Islet precursor cell (in vitro differentiated cells): ENCODE data around the gene PSMG3.

Experiments
- DNase-seq: peaks from one replicate; pipeline ENCODE4 v3.0.0-alpha.2; 2018

The PSMG3 gene, protein sequence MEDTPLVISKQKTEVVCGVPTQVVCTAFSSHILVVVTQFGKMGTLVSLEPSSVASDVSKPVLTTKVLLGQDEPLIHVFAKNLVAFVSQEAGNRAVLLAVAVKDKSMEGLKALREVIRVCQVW

DNA sequence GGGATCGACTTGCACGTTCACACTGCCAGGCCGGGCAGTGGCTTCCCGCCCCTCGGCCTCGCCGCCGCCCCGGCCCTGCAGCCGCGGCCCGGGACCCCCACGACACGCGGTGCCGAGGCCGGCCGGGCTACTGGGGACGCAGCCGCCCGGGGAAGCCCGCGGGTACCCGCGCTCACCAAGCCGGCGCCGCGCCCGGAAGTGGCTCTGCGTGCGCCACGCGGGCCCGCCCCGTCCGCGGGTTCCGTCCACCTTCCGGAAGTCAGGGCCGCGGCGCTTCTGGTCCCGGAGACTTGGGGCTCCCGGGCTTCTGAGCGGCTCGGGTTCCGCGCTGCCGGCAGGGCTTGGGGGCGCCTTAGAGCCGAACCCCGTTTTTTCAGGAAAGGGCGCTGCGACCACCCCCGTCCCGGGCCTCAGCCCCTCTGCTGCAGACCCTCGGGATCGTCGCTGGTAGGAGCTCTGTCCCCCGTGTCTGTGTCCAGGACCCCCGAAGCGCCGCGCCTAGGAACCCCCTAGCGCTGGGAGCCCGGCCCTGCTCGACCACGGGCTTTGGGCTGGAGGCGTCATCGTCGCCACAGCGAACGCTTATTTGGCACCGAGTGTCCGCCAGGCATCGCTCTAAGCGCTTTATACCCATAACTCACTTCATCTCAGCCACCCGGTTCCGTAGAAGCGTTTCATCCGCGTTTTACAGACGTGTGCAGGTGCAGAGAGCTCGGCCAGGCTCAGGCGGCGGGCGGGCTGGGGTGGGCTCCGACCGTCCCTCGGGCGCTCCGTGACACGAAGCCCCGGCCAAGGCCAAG is at the start of gene PSMG3:
Gene PSMG3, minus strand, starts transcription at position 200 of the 800 bp plus-strand sequence. CDS start 693 bp downstream, outside the sequence.
- peak; percentile 85 for DNase-seq

DNA sequence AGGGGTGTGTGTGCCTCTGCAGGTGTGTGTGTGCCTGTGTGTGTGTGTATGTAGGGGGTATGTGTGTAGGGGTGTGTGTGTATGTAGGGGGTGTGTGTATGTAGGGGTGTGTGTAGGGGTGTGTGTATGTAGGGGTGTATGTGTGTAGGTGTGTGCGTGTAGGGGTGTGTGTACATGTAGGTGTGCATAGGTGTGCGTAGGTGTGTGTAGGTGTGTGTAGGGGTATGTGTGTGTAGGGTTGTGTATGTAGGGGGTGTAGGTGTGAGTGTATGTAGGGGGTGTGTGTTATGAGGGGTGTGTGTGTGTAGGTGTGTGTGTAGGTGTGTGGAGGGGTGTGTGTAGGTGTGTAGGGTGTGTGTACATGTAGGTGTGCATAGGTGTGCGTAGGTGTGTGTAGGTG is 48.6 kb upstream of the PSMG3 start:
- DNase-seq: no peak

DNA sequence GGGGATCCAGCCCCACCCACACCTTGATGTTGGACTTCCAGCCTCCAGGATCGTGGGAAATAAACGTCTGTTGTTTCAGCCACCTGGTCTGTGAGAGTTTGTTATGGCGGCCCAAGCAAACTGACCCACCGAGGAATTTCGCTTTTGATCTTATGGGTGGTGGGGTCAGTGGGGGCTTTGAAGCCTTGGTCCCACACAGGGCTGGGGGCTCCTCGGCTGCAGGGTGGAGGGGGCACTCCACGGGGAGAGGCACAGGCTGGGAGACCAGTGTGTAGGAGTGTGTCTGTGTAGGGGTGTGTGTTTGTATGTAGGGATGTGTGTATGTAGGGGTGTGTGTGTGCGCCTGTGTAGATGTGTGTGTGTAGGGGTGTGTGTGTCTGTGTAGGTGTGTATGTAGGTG is 48.1 kb upstream of the PSMG3 start:
- no peak for DNase-seq

DNA sequence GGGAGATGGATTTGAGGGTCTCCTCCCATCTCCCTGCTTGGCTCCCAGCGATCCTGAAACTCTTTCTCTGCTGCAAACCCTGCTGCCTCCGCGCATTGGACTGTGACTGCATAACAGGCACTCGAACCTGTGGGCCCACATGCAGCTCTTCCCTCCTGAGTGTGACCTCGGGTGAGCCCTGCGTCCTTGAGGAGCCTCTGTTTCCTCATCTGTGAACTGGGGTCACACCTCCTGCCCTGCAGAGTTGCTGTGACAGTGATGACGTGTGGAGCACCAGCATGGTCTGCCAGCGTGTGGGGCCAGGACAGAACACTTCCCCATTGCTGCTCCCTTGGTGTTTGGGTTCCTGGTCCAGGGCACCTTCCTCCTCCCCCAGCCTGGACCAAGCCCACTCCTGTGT is 46.9 kb upstream of the PSMG3 start:
- peak; percentile 37 for DNase-seq

DNA sequence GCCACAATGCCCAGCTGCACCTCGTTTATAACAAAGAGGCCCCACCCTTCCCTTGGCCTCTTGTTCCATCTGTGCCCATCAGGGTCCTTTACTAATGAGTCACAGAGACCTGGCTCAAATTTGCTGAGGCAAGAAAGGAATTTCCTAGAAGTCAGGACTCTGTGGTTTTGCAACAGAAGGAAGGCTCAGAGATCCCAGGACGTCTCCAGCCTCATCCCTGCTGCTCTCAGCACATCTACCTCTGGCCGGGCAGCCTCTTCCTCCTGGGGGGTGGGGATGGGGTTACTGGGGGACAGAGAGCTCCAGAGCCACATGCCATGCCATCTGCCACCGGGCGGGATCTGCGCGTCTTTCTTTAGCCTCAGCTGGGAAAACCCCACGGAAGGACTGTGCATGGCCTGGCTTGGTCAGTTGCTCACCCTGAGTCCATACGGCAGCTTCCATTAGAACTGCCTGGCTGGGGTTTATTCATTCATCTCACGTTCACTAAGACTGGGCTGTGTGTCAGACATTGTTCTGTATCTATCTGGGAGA is 41.9 kb upstream of the PSMG3 start:
- DNase-seq: peak; percentile 76

DNA sequence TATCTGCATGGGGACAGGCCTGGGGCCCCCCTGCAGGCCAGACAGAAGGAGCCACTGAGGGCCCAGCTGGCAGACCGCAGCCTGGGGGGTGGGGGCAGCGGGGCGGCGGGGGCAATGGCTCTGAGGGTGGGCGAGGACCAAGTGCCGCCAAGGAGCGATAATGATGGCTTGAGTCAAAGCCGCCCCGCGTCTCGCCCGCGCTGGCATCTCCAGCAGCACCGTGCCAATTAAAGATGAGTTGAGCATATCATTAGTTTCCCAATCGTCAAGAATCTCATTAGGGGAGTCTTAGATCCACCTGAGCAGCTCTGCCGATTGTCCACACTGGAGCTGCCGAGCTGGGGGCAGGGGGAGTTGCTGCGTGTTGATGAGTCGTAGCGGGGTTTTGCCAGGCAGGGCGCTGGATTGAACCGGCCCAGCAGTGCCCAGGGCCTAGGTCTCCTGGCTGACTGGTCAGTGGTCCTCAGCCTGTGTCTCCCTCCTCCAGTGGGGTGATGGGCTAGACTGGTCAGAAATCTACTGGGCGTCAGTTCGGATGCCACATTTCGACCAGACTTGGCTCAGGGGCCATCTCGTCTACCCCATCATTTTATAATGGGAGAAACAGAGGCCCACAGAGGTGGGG is 41.0 kb upstream of the PSMG3 start:
- DNase-seq: peak; percentile 52

DNA sequence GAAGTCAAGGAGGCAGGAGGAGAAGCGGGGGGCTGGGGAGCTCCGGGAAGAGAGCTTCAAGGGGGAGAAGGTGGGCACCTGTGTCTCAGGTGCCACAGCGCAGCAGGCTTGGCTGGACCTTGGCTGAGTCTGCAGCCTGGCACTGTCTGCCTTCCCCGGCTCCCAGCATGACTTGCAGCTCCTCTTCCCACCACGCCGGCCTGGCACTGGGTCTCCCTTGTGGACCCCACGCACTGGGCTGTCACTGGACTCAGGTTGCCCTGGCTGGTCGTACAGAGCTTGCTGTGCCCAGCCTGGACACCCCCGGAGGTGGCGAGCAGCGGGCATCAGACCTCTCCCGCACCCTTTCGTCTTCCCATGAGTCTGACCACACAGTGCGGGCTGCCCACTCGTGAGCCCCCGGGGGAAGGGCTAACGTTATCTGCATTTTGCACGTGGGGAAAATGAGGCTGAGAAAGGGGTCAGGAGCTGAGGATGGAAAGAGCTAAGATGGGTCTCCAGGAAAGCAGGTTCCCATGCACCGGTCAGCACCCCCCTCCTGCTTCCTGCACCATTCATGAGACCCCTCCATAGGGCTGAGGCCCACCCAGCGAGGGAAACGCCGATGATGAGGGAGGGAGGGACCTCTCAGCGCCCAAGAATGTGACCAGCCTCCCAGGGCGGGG is 40.3 kb upstream of the PSMG3 start:
- DNase-seq: peak; percentile 35

DNA sequence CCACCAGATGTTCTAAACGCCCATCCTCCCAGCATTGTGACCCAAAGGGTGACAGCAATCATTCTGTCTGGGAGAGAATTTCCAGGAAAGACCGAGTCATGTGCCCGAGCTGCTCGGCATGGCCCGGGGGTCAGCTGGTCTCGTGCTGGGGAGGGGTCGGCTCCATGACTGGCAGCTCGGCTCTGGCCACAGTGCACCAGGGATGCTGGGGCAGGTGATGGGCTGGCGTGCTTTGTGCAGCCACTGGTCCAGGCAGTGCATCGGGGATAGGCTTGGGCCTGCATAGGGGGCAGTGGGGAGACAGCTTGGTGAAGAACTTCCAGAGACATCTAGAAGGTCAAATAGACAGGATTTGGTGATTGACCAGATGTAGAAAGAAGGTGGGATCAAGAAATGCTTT is 39.2 kb upstream of the PSMG3 start:
- DNase-seq: peak; percentile 49

DNA sequence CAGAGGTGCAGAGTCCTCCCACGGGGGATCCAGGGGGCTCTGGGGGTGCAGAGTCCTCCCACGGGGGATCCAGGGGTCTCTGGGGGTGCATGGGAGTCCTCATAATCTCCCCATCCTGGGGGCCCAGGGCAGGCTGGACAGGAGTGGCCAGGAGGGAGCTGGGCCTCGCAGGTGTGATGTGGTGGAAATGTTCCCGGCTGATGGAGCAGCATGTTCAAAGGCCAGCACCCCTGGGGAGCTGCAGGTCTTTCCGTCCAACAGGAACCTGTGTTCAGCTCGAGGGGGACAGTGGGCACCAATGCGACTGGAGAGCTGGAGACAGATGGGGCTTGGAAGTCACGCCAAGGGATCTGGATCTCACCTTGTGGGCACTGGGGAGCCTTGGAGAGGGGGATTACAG is 38.5 kb upstream of the PSMG3 start:
- peak; percentile 37 for DNase-seq

DNA sequence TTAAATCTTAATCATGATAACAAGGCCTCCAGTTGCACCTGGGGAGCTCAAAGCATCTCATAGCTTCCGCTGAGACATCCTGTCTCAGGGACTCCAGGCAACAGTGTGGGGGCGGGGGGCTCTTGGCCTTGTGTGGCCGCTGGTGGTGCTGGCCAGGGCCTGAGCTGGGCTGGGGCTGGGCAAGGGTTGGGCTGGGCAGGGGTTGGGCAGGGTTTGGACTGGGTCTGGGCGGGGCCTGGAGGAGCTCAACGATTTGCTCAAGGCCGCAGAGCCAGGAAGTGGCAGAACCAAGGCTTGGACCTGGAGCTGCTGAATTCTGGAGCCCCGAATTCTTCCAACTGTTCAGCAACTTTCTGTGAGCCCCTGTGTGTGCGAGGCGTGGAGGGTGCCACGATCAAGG is 37.9 kb upstream of the PSMG3 start:
- peak; percentile 55 for DNase-seq

DNA sequence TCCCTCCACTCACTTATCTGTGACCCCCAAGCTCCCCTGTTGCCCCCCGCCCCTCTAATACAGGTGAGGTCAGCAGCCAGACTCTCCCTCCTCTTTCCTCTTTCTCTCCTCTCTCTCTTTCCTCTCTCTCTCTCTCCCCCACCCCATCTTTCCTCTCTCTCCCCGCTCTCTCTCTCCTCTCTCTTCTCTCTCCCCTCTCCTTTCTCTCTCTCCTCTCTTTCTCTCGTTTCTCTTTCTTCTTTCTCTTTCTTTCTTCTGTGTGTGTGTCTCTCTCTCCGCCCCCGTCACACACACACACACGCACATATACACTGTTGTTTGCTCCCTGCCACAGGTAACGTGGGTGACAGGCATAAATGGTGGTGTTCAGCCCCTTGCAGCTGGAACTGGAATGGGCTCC is 37.2 kb upstream of the PSMG3 start:
- peak; percentile 29 for DNase-seq

DNA sequence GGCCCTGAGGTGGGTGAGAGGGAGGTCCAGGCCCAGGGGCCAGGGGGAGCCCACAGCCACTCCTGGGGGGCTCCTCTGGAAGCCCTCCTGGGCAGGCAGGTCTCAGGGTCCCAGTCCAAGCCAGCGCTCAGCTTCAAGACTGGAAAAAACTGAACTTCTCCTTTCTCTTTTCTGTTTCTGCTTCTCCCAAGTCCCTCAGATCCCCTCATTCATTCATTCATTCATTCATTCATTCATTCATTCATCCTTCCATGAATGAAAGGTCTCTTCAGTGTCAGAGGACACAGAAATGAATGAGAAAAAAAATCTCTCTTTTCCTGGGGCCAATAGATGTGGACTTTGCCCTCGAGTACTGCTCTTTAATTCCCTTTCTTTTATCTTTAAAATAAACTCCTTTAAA is 34.6 kb upstream of the PSMG3 start:
- no peak for DNase-seq

DNA sequence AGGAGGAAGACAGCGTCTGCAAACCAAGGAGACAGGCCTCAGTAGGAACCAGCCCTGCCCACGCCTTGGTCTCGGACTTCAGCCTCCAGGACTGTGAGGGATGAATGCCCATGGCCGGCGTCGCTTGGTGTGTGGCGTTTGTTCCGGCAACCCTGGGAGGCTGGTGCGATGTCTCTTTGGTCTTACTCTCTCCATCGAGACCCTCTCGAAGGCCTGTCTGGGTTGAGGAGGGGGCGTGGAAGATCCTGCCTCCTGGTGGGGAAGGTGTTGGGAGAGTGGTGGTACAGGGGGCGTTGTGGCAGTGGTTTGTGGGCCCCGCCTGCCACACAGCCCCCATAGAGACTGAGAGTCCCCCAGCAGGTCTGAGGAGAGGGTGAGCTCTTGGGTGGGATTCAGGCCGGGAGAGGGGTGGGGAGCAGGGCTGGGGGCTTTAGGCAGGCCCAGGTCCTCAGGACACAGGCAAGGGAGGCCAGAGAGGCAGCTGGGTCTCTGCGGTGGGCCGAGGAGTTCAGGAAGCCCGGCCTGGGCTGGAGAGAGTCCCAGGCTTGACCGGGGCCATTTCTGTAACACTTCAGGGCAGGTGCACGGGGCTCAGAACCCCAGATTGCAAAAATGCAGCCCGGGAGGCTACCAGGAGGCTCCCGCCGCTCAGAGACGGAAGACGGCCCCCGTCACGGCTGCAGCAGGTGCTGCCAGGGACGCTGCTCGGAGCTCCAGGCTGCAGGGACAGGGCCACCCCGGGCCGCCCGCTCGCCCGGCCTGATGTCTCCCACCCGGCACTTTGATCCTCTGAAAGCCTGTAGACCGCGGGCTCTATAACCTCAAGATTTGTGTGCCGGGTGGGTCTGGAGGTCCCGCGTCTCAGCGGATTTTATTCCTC is 33.8 kb upstream of the PSMG3 start:
- peak; percentile 44 for DNase-seq

DNA sequence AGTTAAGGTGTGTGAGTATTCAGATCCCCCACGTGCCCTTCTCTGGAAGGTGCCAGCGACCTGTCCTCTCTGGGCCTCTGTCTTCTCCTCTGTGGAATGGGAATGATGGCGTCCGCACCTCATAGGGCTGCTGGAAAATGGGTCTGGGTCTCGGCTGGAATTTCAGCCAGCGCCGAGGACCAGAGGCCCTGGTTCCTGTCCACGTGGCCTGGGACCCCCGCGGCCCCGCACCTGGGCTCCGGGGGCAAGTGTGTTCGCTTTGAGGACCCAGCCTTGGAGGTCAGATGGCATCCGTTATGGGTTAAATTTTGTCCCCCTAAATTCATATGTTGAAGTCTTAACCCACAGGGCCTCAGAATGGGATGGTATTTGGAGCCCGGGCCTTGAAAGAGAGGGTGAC is 32.6 kb upstream of the PSMG3 start:
- no peak for DNase-seq

DNA sequence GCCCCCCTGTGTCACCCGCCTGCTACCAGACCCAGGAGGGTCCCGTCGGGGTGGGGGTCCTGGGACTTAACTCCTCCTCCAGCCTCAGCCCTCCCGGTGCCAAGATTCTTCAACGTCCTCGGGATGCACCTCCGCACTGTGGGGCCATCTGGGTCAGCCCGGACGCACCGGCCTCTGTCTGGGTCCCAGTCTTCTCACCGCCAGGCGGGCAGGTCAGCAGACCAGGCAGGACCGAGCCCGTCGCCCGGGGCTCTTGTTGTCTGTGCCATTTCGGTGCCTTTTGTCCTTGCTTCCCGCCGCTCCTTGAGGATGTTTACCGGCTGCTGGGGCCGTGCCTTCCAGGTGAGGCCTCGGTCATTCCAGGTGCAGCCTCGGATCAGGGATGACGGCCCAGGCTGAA is 32.1 kb upstream of the PSMG3 start:
- DNase-seq: peak; percentile 50

DNA sequence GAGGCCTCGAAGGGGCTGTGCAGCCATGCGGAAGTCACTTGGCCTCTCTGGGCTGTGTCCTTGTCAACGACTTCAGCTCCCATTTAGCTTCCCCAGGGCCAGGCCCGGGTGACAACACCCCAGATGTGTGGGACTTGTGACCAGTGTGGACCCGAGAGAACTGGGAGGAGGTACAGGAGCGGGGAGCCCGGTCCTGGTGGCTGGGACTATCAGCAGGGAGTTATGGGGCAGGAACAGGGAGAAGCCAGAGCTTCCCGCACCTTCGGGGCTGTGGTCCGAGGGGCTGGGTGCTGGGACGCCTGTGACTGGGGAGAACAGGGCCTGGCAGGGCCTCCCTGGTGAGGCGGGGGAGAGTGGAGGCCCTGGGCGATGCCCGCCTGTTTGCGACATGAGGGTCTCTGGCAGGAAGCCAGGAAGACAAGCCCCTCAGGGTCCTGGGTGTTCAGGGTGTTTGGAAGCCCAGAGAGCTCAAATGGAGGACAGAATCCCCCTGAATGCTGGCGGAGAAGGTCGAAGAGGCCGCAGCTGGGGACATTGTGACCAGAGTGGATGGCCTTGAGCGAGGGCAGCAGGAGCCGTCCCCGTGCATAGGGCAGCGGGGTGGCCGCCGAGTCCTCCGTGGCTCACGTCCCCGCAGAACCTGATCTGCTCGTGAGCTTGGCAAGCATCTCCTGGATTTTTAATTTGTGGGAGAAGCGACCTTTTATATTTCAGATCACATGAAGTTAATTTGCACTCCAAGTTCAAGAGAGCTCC is 30.0 kb upstream of the PSMG3 start:
- DNase-seq: no peak

DNA sequence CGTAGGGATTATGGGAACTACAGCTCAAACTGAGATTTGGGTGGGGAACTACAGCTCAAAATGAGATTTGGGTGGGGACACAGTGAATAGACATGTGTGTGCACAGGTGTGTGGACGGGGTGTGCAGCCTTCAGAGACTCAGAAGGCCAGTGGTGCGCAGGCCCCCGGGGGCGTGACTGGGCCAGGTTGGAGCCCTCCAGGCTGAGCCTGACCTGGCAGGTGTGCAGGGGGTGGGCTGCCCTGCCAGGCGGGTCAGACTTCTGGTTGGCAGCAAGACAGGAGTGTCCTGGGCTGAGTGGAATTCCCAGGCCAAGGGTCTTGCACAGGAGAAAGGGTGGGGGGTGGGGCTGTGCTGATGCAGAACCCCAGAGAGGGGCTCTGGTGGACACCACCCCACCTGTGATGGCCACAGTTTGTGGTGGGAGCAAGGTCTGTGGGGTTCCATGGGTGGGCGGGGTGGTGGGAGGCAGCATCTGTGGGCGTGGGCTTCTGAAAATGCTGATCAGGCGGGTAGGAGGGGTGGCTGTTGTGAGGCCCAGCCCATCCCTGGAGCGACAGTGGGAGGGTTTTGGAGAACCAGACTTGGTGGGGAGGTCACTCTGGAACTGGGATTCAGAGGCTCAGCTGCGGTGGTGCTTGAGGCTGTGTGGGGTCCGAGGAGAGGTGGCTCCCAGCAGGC is 29.3 kb upstream of the PSMG3 start:
- no peak for DNase-seq

DNA sequence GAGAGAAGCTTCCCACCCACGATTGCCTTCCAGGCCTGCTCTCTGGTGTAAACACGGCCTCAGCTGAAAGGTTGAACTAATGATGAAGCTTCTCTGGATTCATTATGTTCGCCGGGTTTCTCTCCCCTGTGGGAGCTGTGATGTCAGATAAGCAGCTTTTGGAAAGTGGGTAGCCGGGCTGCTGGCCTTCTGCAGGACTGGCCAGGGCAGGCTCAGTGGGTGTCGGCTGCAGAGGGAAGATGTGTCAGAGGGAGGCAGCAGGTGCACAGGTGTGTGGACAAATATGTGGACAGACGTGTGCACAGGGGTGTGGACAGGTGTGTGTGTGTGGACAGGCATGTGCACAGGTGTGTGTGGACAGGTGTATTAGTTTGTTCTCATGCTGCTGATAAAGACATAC is 28.5 kb upstream of the PSMG3 start:
- no peak for DNase-seq

DNA sequence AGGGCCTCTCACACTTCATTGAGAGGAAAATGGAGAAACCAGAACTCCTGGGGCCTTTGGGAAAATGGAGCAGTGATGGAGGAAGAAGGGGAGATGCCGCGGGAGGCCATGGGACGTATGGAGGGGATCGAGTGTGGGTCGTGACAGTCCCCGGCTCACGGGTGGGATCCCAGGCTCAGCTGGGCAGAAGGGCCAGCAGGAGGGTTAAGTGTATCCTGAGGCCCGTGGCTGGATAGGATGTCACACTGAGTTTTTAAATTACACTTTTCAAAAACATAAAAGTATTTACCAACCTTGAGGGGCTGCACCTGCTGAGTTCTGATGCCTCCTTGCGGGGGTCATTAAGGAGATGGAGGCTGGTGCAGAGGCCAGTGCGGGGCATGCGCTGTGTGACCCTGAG is 28.0 kb upstream of the PSMG3 start:
- DNase-seq: no peak

DNA sequence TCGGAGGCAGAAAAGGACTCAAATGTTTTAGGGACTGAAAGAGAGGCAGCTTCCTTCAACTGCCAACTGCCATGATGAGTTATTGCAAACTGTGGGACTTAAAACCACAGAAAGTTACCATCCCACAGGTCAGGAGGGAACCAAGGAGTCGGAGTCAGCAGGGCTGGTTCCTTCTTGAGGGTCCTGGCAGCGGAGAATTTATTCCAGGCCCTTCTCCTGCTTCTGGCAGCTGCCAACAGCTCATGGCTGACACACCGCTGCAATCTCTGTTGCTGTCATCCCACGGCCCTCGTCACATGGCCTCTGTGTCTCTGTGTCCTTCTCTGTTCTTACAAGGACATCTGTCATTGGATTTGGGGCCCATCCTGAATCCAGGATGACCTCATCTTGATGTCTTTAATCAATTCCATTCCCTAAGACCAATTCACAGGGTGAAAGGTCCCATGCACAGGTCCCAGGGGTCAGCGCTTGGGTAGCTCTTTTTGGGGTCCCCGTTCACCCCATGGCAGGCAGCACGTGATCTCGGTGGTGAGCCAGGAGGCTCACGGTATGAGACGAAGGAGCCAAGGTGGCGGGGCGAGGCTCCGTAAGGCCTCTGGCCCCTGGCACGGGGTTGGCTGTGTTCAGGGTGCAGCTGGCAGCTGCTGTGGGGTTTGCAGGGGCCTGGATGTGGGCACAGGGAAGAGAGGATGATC is 27.4 kb upstream of the PSMG3 start:
- DNase-seq: no peak
